GM18520 (cell line): ENCODE measurements around the gene GAL3ST2.
"Not testable (repeated sequence)": the region's sequence is repeated elsewhere in the genome, so short reads cannot be mapped to it uniquely, and the experiment has no call there.

ENCODE experiments used
- ATAC-seq: cut with Tn5 transposase; IDR thresholded peaks from one replicate; pipeline ENCODE4 v1.9.1; 2021; ENCODE audit not compliant: unreplicated experiment

The GAL3ST2 gene

GRCh38 chr2:241806217-241806616 is 29.6 kb downstream of the GAL3ST2 start:
- not testable (repeated sequence) for ATAC-seq

GRCh38 chr2:241808051-241808720 is 31.6 kb downstream of the GAL3ST2 start:
- ATAC-seq: no peak

- ATAC-seq: no peak
Observed at GRCh38 chr2:241808721-241809382, 32.2 kb downstream of the GAL3ST2 start, which contains the start of gene NEU4. Gene NEU4 (plus strand): TSS chr2:241809193. CDS start chr2:241814485, 5,292 bp downstream.

GRCh38 chr2:241809383-241810306 is 33.0 kb downstream of the GAL3ST2 start:
- ATAC-seq: no peak

- ATAC-seq: no peak
Observed at GRCh38 chr2:241810307-241811200, 33.9 kb downstream of the GAL3ST2 start.

GRCh38 chr2:241811201-241811951 is 34.8 kb downstream of the GAL3ST2 start:
- ATAC-seq: no peak

- no peak for ATAC-seq
Observed at GRCh38 chr2:241811952-241812729, 35.5 kb downstream of the GAL3ST2 start.

GRCh38 chr2:241812730-241813643 is 36.4 kb downstream of the GAL3ST2 start:
- no peak for ATAC-seq

- no peak for ATAC-seq
Observed at GRCh38 chr2:241813644-241814392, 37.2 kb downstream of the GAL3ST2 start.

- ATAC-seq: no peak
Observed at GRCh38 chr2:241814393-241814642, 37.7 kb downstream of the GAL3ST2 start.

- ATAC-seq: no peak
Observed at GRCh38 chr2:241814643-241815476, 38.2 kb downstream of the GAL3ST2 start.

- ATAC-seq: no peak
Observed at GRCh38 chr2:241815477-241816430, 39.1 kb downstream of the GAL3ST2 start.

GRCh38 chr2:241816431-241817121 is 40.0 kb downstream of the GAL3ST2 start:
- ATAC-seq: no peak

- ATAC-seq: no peak
Observed at GRCh38 chr2:241817126-241817820, 40.7 kb downstream of the GAL3ST2 start.
